Measurements from ENCODE around the gene SUPT7L. TPM values are rescaled to one million over a fixed set of nuclear protein-coding genes. Genes with fewer than 3 reads are reported as not detected.

The SUPT7L gene
- total and polyA plus RNA-seq, 2 of the 13 experiments (the other 11 are each of a cell fraction or from before 2014, with no cell fraction given) = 32.9 to 77.5 TPM

GRCh38 chr2:27628767-27629709, 34.4 kb downstream of the SUPT7L start, which contains the start of the genes CCDC121 and GPN1 (continued):
- TF ChIP-seq ZNF780A (CRISPR knock-in tag; IDR thresholded peaks at IDR 0.05) = no peak
- TF ChIP-seq ZNF282 (IDR thresholded peaks at IDR 0.05; ENCODE audit: partially characterized antibody) = no peak
- no peak for TF ChIP-seq ZNF224 (CRISPR knock-in tag; IDR thresholded peaks at IDR 0.05)
- peak; percentile 95 for TF ChIP-seq KMT2A (CRISPR knock-in tag; IDR thresholded peaks at IDR 0.05)
- no peak for TF ChIP-seq ZNF207 (IDR thresholded peaks at IDR 0.05; ENCODE audit: borderline replicate concordance)
- no peak for TF ChIP-seq TFDP2 (CRISPR knock-in tag; IDR thresholded peaks at IDR 0.05)
- TF ChIP-seq, protein P1, sequence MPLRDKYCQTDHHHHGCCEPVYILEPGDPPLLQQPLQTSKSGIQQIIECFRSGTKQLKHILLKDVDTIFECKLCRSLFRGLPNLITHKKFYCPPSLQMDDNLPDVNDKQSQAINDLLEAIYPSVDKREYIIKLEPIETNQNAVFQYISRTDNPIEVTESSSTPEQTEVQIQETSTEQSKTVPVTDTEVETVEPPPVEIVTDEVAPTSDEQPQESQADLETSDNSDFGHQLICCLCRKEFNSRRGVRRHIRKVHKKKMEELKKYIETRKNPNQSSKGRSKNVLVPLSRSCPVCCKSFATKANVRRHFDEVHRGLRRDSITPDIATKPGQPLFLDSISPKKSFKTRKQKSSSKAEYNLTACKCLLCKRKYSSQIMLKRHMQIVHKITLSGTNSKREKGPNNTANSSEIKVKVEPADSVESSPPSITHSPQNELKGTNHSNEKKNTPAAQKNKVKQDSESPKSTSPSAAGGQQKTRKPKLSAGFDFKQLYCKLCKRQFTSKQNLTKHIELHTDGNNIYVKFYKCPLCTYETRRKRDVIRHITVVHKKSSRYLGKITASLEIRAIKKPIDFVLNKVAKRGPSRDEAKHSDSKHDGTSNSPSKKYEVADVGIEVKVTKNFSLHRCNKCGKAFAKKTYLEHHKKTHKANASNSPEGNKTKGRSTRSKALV (CRISPR knock-in tag; IDR thresholded peaks at IDR 0.05) = 0 out of 2 replicates have a peak, but pooled peaks have one; percentile 59
- no peak; the same call in 1 of the 2 replicates for TF ChIP-seq KLF15 (CRISPR knock-in tag; IDR thresholded peaks at IDR 0.05; ENCODE audit: borderline replicate concordance)
- peak; percentile 95 for TF ChIP-seq ZFP90 (CRISPR knock-in tag; IDR thresholded peaks at IDR 0.05; ENCODE audit: borderline replicate concordance)
- TF ChIP-seq NCOA1 (CRISPR knock-in tag; IDR thresholded peaks at IDR 0.05) = peak; percentile 57; the same call in 1 of the 2 replicates
- TF ChIP-seq FOXO4 (CRISPR knock-in tag; conservative IDR thresholded peaks at IDR 0.05) = no peak
- peak; percentile 97 for TF ChIP-seq SIN3A (IDR thresholded peaks at IDR 0.05; ENCODE audit: borderline replicate concordance, low read depth, low read length)
- no peak for TF ChIP-seq DPF2 (CRISPR knock-in tag; IDR thresholded peaks at IDR 0.05; ENCODE audit: borderline replicate concordance, low read depth)
- TF ChIP-seq SNRNP70 (IDR thresholded peaks at IDR 0.05; ENCODE audit: low read depth, low read length) = no peak
- TF ChIP-seq ZNF160 (CRISPR knock-in tag; IDR thresholded peaks at IDR 0.05) = no peak
- 0 out of 2 replicates have a peak, but pooled peaks have one; percentile 75 for TF ChIP-seq ZNF761 (CRISPR knock-in tag; conservative IDR thresholded peaks at IDR 0.05)
- TF ChIP-seq DMAP1 (CRISPR knock-in tag; IDR thresholded peaks at IDR 0.05) = peak; percentile 96
- TF ChIP-seq ZBTB4 (CRISPR knock-in tag; IDR thresholded peaks at IDR 0.05; ENCODE audit: borderline replicate concordance) = peak; percentile 94; the same call in 1 of the 2 replicates
- peak; percentile 94 for TF ChIP-seq KMT2B (CRISPR knock-in tag; IDR thresholded peaks at IDR 0.05)
